ENCODE data around the gene CPXM2. TPM values are rescaled to one million over a fixed set of nuclear protein-coding genes. Genes with fewer than 3 reads are reported as not detected.

The CPXM2 gene
- total RNA-seq, 1 experiment from 2014 or later: 0.12 TPM

GRCh38 chr10:123882681-123883445, 8.7 kb downstream of the CPXM2 start:
- RAD21 ChIA-PET (ENCODE audit: low non-redundant PET in 1 of 2, low total read pairs in 2 of 2, uncharacterized antibody in 2 of 2, unreplicated experiment in 2 of 2): no interaction called here
- no peaks in the 10 kb centered on the region for H3K9me3 ChIP-seq (ENCODE audit: control insufficient read depth in 1 of 2, insufficient read depth in 1 of 2, low read depth in 1 of 2, low read length in 2 of 2)
- intact Hi-C loops (cut with micrococcal nuclease): no loop called here
- peaks cover 24% of the 10 kb centered on the region for H3K27me3 ChIP-seq (ENCODE audit: insufficient read depth, low read length)
- H3K4me2 ChIP-seq (ENCODE audit: low read length): no peak overlapping the region
- H3K36me3 ChIP-seq (ENCODE audit: control insufficient read depth in 1 of 2, insufficient read depth in 2 of 2, low read length in 2 of 2): no peaks in the 10 kb centered on the region
- H2AFZ ChIP-seq (ENCODE audit: low read depth, low read length, poor library complexity, severe bottlenecking): no peak overlapping the region
- no TSS peak for BruUV-seq (replicated peaks)
- DNase-seq (ENCODE audit: low read depth, low spot score) (no peak), ATAC-seq (no peak)
- CTCF ChIA-PET: no interaction called here
- no peak overlapping the region for H3K27ac ChIP-seq (ENCODE audit: low read depth, low read length)
- no peaks in the 10 kb centered on the region for H3K4me1 ChIP-seq (ENCODE audit: control insufficient read depth in 1 of 2, insufficient read depth in 2 of 2, low read length in 2 of 2)
- no peak overlapping the region for H3K9ac ChIP-seq (ENCODE audit: low read length)
- no peaks in the 10 kb centered on the region for H3K79me2 ChIP-seq (ENCODE audit: insufficient read depth, low read length)
- TF ChIP-seq CEBPB (IDR thresholded peaks at IDR 0.05; ENCODE audit: low read depth) (no peak), FOSL1 (IDR thresholded peaks at IDR 0.05; ENCODE audit: low read depth) (no peak), ATF3 (IDR thresholded peaks at IDR 0.05) (no peak), ZFX (IDR thresholded peaks at IDR 0.05) (no peak), SRF (IDR thresholded peaks at IDR 0.05; ENCODE audit: low read depth) (no peak), POLR2A (IDR thresholded peaks at IDR 0.05; ENCODE audit: borderline replicate concordance, extremely low read depth, insufficient read depth, insufficient read length) (no peak), POLR2AphosphoS5 (IDR thresholded peaks at IDR 0.05; ENCODE audit: low read depth, low read length) (no peak), REST (IDR thresholded peaks at IDR 0.05; ENCODE audit: low read depth) (no peak)
- no peak overlapping the region for H3K4me3 ChIP-seq (replicated peaks in 1 of 2; ENCODE audit: low read depth in 1 of 2, low read length in 2 of 2)
- POLR2A ChIA-PET: no interaction called here
- H3K9me2 ChIP-seq (ENCODE audit: insufficient read depth): no peaks in the 10 kb centered on the region
- H4K20me1 ChIP-seq (ENCODE audit: insufficient read depth): no peaks in the 10 kb centered on the region

All from HCT116 (cell line).